Uterus (tissue), 4 donors: ENCODE results near the gene INAFM2. TPM values are rescaled to one million over a fixed set of nuclear protein-coding genes. Genes with fewer than 3 reads are reported as not detected.

Experiments
- DNase-seq, 2 donors: peaks; one replicate each; pipeline ENCODE4 v3.0.0-alpha.2; 2019 to 2020
- H3K27ac ChIP-seq, 2 donors: fragments of 200-600 bp; sonication (generic); 1 replicate in 1 of 2; 2 replicates in 1 of 2; pipeline ENCODE4 v1.5.1; 2016 to 2018
- H3K27me3 ChIP-seq, 2 donors: fragments of 200-600 bp; sonication (generic); one replicate each; pipeline ENCODE4 v1.5.1; 2018 to 2019; ENCODE audit warnings: control low read depth in 1 of 2
- H3K36me3 ChIP-seq, 2 donors: fragments of 200-600 bp; sonication (generic); one replicate each; pipeline ENCODE4 v1.5.1; 2019; ENCODE audit warnings: control low read depth in 1 of 2
- H3K4me1 ChIP-seq, 2 donors: fragments of 200-600 bp; sonication (generic); one replicate each; pipeline ENCODE4 v1.5.1; 2018 to 2019; ENCODE audit warnings: control low read depth in 1 of 2
- H3K4me3 ChIP-seq, 2 donors: fragments of 200-600 bp; sonication (generic); 1 replicate in 1 of 2; 2 replicates in 1 of 2; pipeline ENCODE4 v1.5.1; 2018 to 2019; ENCODE audit warnings: mild to moderate bottlenecking in 1 of 2
- H3K9me3 ChIP-seq, 2 donors: fragments of 200-600 bp; sonication (generic); one replicate each; pipeline ENCODE4 v1.5.1; 2019; ENCODE audit warnings: control low read depth in 1 of 2
- CTCF ChIP-seq, 4 experiments: fragments of 200-600 bp in 2 of 4; fragments of 450-650 bp in 2 of 4; sonication (generic) in 2 of 4; IDR thresholded peaks; one replicate each; pipeline ENCODE4 v1.5.1; 2016 to 2019; ENCODE audit warnings: antibody characterized with exemption in 4 of 4, mild to moderate bottlenecking in 2 of 4, moderate library complexity in 1 of 4
- POLR2A ChIP-seq, 2 donors: fragments of 450-650 bp; IDR thresholded peaks; one replicate each; pipeline ENCODE4 v1.6.1; 2016; ENCODE audit warnings: antibody characterized with exemption in 2 of 2, mild to moderate bottlenecking in 1 of 2, moderate library complexity in 1 of 2
- intact Hi-C: fragments of 100-400 bp; cut with DNase I; formaldehyde crosslinking; loops from one replicate; pipeline ENCODE4 v1.15.1; 2023; ENCODE audit warnings: low total_unique reads
- total RNA-seq, 4 donors: library from RNA; depleted of rRNA in 3 of 4; stranded (reverse); fragments of >200 nt in 3 of 4; gene quantifications; one replicate each; pipeline versions ENCODE4 v1.1.0 to v1.2.4, GENCODE V29; 2014 to 2023
- donor health status: DM: yes; HTN: yes; CAD: no.

Gene INAFM2
- total RNA-seq, 4 donors from 2014 or later: 3.2 to 68.1 (median 8.9) TPM

GRCh38 chr15:40331026-40331425 is 7.5 kb downstream of the INAFM2 start:
- Histone ChIP-seq H3K4me1 (peaks cover 0 to 16% of the 10 kb centered on the region in 2 donors), H3K27me3 (no peaks in the 10 kb centered on the region), H3K36me3 (no peaks in the 10 kb centered on the region), H3K9me3 (no peaks in the 10 kb centered on the region), H3K4me3 (no peak overlapping the region), H3K27ac (peak overlapping the region; percentile 57 to 68)
- intact Hi-C loops: no loop called here
- DNase-seq: no peak
- TF ChIP-seq POLR2A (IDR thresholded peaks at IDR 0.05) (no peak), CTCF (IDR thresholded peaks at IDR 0.05) (no peak)

- intact Hi-C loops: no loop called here
- TF ChIP-seq POLR2A (IDR thresholded peaks at IDR 0.05) (no peak), CTCF (IDR thresholded peaks at IDR 0.05) (no peak)
- H3K27ac ChIP-seq: peak overlapping the region; percentile 11 to 68
- H3K4me1 ChIP-seq: peaks cover 0 to 16% of the 10 kb centered on the region in 2 donors
- H3K36me3 ChIP-seq: no peaks in the 10 kb centered on the region
- no peak overlapping the region for H3K4me3 ChIP-seq
- DNase-seq: no peak
- no peaks in the 10 kb centered on the region for H3K27me3 ChIP-seq
- no peaks in the 10 kb centered on the region for H3K9me3 ChIP-seq
Observed at GRCh38 chr15:40331637-40332036, 8.1 kb downstream of the INAFM2 start.

- H3K4me1 ChIP-seq: peaks cover 0 to 17% of the 10 kb centered on the region in 2 donors
- peak overlapping the region; percentile 11 to 17 for H3K27ac ChIP-seq
- no peak for DNase-seq
Observed at GRCh38 chr15:40332113-40332781, 8.8 kb downstream of the INAFM2 start.

GRCh38 chr15:40333922-40334492 is 10.5 kb downstream of the INAFM2 start:
- intact Hi-C loops: no loop called here
- Histone ChIP-seq H3K4me1 (peaks cover 4 to 33% of the 10 kb centered on the region in 2 donors), H3K27ac (peak overlapping the region; percentile 68 to 69), H3K9me3 (no peaks in the 10 kb centered on the region), H3K4me3 (no peak overlapping the region), H3K36me3 (no peaks in the 10 kb centered on the region), H3K27me3 (no peaks in the 10 kb centered on the region)
- DNase-seq: peak in 1 of 2 donors; percentile 51
- no peak for TF ChIP-seq CTCF (IDR thresholded peaks at IDR 0.05)
- TF ChIP-seq POLR2A (IDR thresholded peaks at IDR 0.05): no peak

More at GRCh38 chr15:40332113-40332781, 8.8 kb downstream of the INAFM2 start:
- Histone ChIP-seq H3K36me3 (no peaks in the 10 kb centered on the region), H3K4me3 (no peak overlapping the region), H3K9me3 (no peaks in the 10 kb centered on the region), H3K27me3 (no peaks in the 10 kb centered on the region)
- intact Hi-C loops: no loop called here
- TF ChIP-seq CTCF (IDR thresholded peaks at IDR 0.05): no peak
- no peak for TF ChIP-seq POLR2A (IDR thresholded peaks at IDR 0.05)

GRCh38 chr15:40334541-40334940 is 11.0 kb downstream of the INAFM2 start:
- H3K27ac ChIP-seq: peak overlapping the region; percentile 68 to 69
- no peaks in the 10 kb centered on the region for H3K36me3 ChIP-seq
- peaks cover 4 to 38% of the 10 kb centered on the region in 2 donors for H3K4me1 ChIP-seq
- no peaks in the 10 kb centered on the region for H3K9me3 ChIP-seq
- DNase-seq: no peak
- no peak overlapping the region for H3K4me3 ChIP-seq
- no peaks in the 10 kb centered on the region for H3K27me3 ChIP-seq
- TF ChIP-seq POLR2A (IDR thresholded peaks at IDR 0.05) (no peak), CTCF (IDR thresholded peaks at IDR 0.05) (no peak)
- intact Hi-C loops: no loop called here
